ENCODE measurements around the gene ALPI. TPM values are rescaled to one million over a fixed set of nuclear protein-coding genes. Genes with fewer than 3 reads are reported as not detected.

The ALPI gene
- total and polyA plus RNA-seq, 2 donors: not detected

- DNase-seq (ENCODE audit: extremely low spot score): no peak
- 94% methylated on average over 7 of the region's 7 CpGs for WGBS
Observed at GRCh38 chr2:232476791-232477190, 20.8 kb downstream of the ALPI start.

GRCh38 chr2:232477751-232478510 is 22.0 kb downstream of the ALPI start:
- Histone ChIP-seq H3K27ac (ENCODE audit: low read depth) (no peak overlapping the region), H3K4me1 (ENCODE audit: insufficient read depth) (no peaks in the 10 kb centered on the region), H3K4me3 (ENCODE audit: low read depth, low read length) (no peak overlapping the region), H3K36me3 (ENCODE audit: insufficient read depth) (no peaks in the 10 kb centered on the region)
- no peak for DNase-seq (ENCODE audit: extremely low spot score)
- WGBS: 89% methylated on average over 13 of the region's 13 CpGs

More at GRCh38 chr2:232476791-232477190, 20.8 kb downstream of the ALPI start:
- Histone ChIP-seq H3K27ac (ENCODE audit: low read depth) (no peak overlapping the region), H3K4me3 (ENCODE audit: low read depth, low read length) (no peak overlapping the region), H3K36me3 (ENCODE audit: insufficient read depth) (no peaks in the 10 kb centered on the region), H3K4me1 (ENCODE audit: insufficient read depth) (no peaks in the 10 kb centered on the region)

GRCh38 chr2:232478571-232479340 is 22.8 kb downstream of the ALPI start:
- Histone ChIP-seq H3K4me3 (ENCODE audit: low read depth, low read length) (no peak overlapping the region), H3K36me3 (ENCODE audit: insufficient read depth) (no peaks in the 10 kb centered on the region), H3K27ac (ENCODE audit: low read depth) (no peak overlapping the region), H3K4me1 (ENCODE audit: insufficient read depth) (no peaks in the 10 kb centered on the region)
- 61% methylated on average over 19 of the region's 19 CpGs for WGBS
- no peak for DNase-seq (ENCODE audit: extremely low spot score)

GRCh38 chr2:232479341-232480200 is 23.6 kb downstream of the ALPI start:
- no peaks in the 10 kb centered on the region for H3K36me3 ChIP-seq (ENCODE audit: insufficient read depth)
- no peaks in the 10 kb centered on the region for H3K4me1 ChIP-seq (ENCODE audit: insufficient read depth)
- 70% methylated on average over 21 of the region's 21 CpGs for WGBS
- no peak overlapping the region for H3K4me3 ChIP-seq (ENCODE audit: low read depth, low read length)
- no peak for DNase-seq (ENCODE audit: extremely low spot score)
- no peak overlapping the region for H3K27ac ChIP-seq (ENCODE audit: low read depth)

GRCh38 chr2:232480201-232481190 is 24.5 kb downstream of the ALPI start:
- Histone ChIP-seq H3K4me3 (ENCODE audit: low read depth, low read length) (no peak overlapping the region), H3K4me1 (ENCODE audit: insufficient read depth) (no peaks in the 10 kb centered on the region), H3K27ac (ENCODE audit: low read depth) (no peak overlapping the region), H3K36me3 (ENCODE audit: insufficient read depth) (no peaks in the 10 kb centered on the region)
- WGBS: 76% methylated on average over 26 of the region's 26 CpGs
- DNase-seq (ENCODE audit: extremely low spot score): no peak

GRCh38 chr2:232481322-232482140 is 25.6 kb downstream of the ALPI start:
- Histone ChIP-seq H3K4me1 (ENCODE audit: insufficient read depth) (no peaks in the 10 kb centered on the region), H3K36me3 (ENCODE audit: insufficient read depth) (no peaks in the 10 kb centered on the region), H3K4me3 (ENCODE audit: low read depth, low read length) (no peak overlapping the region), H3K27ac (ENCODE audit: low read depth) (no peak overlapping the region)
- DNase-seq (ENCODE audit: extremely low spot score): no peak
- 84% methylated on average over 29 of the region's 29 CpGs for WGBS

- Histone ChIP-seq H3K36me3 (ENCODE audit: insufficient read depth) (no peaks in the 10 kb centered on the region), H3K4me1 (ENCODE audit: insufficient read depth) (no peaks in the 10 kb centered on the region), H3K4me3 (ENCODE audit: low read depth, low read length) (no peak overlapping the region), H3K27ac (ENCODE audit: low read depth) (no peak overlapping the region)
- 89% methylated on average over 31 of the region's 31 CpGs for WGBS
- DNase-seq (ENCODE audit: extremely low spot score): no peak
Observed at GRCh38 chr2:232482301-232483238, 26.6 kb downstream of the ALPI start.

GRCh38 chr2:232483311-232483922 is 27.5 kb downstream of the ALPI start:
- Histone ChIP-seq H3K4me3 (ENCODE audit: low read depth, low read length) (no peak overlapping the region), H3K36me3 (ENCODE audit: insufficient read depth) (no peaks in the 10 kb centered on the region), H3K27ac (ENCODE audit: low read depth) (no peak overlapping the region), H3K4me1 (ENCODE audit: insufficient read depth) (no peaks in the 10 kb centered on the region)
- 87% methylated on average over 10 of the region's 10 CpGs for WGBS
- no peak for DNase-seq (ENCODE audit: extremely low spot score)

- WGBS: 90% methylated on average over 19 of the region's 19 CpGs
- Histone ChIP-seq H3K4me1 (ENCODE audit: insufficient read depth) (no peaks in the 10 kb centered on the region), H3K36me3 (ENCODE audit: insufficient read depth) (no peaks in the 10 kb centered on the region), H3K4me3 (ENCODE audit: low read depth, low read length) (no peak overlapping the region), H3K27ac (ENCODE audit: low read depth) (no peak overlapping the region)
- DNase-seq (ENCODE audit: extremely low spot score): no peak
Observed at GRCh38 chr2:232483923-232484627, 28.1 kb downstream of the ALPI start.

GRCh38 chr2:232484628-232485347 is 28.8 kb downstream of the ALPI start:
- DNase-seq (ENCODE audit: extremely low spot score): no peak
- H3K4me1 ChIP-seq (ENCODE audit: insufficient read depth): no peaks in the 10 kb centered on the region
- no peak overlapping the region for H3K27ac ChIP-seq (ENCODE audit: low read depth)
- H3K4me3 ChIP-seq (ENCODE audit: low read depth, low read length): no peak overlapping the region
- WGBS: 75% methylated on average over 12 of the region's 12 CpGs
- H3K36me3 ChIP-seq (ENCODE audit: insufficient read depth): no peaks in the 10 kb centered on the region

Data from urinary bladder (tissue), 4 donors.